Panc1 (cell line): ENCODE measurements around the gene CADPS2. TPM values are rescaled to one million over a fixed set of nuclear protein-coding genes. Genes with fewer than 3 reads are reported as not detected.

Source experiments
- ATAC-seq: fragments of 200-7000 bp; cut with Tn5 transposase; 2 replicates; pipeline ENCODE4 v1.9.1; 2020; ENCODE audit warnings: mild to moderate bottlenecking, moderate library complexity
- BruUV-seq: library from RNA; stranded (reverse); fragments of 400-500 nt; replicated peaks from 2 replicates; lab custom pipeline; 2021; lab: Mats Ljungman, UMichigan
- CTCF ChIA-PET: fragments of 300-600 bp; sonication (Branson Sonifier 250); formaldehyde crosslinking; loops from one replicate; lab custom pipeline; 2022; ENCODE audit warnings: antibody characterized with exemption; lab: Charles Lee
- POLR2A ChIA-PET: fragments of 300-600 bp; sonication (Branson Sonifier 250); formaldehyde crosslinking; loops from one replicate; lab custom pipeline; 2022; ENCODE audit warnings: antibody characterized with exemption; lab: Charles Lee
- DNase-seq: peaks from one replicate; pipeline ENCODE4 v3.0.0-alpha.2; 2010; ENCODE audit warnings: low read depth, low spot score
- H3K27ac ChIP-seq: 2 replicates; pipeline ENCODE4 v1.5.1; 2011; ENCODE audit warnings: mild to moderate bottlenecking, low read length, inconsistent platforms
- H3K27me3 ChIP-seq: fragments of 200-500 bp; sonication (Bioruptor generic); 2 replicates; pipeline ENCODE4 v1.6.0; 2014; ENCODE audit warnings: low read length, inconsistent platforms; ENCODE audit not compliant: control insufficient read depth, insufficient read depth
- H3K36me3 ChIP-seq: fragments of 200-500 bp; sonication (Bioruptor generic); 2 replicates; pipeline ENCODE4 v1.5.1; 2014; ENCODE audit warnings: inconsistent platforms, mild to moderate bottlenecking, low read length, moderate library complexity; ENCODE audit not compliant: control insufficient read depth, insufficient read depth
- H3K4me1 ChIP-seq: 2 replicates; pipeline ENCODE4 v1.5.1; 2011; ENCODE audit warnings: inconsistent platforms, mild to moderate bottlenecking, low read length, moderate library complexity; ENCODE audit not compliant: control insufficient read depth, insufficient read depth
- H3K4me3 ChIP-seq, 2 experiments: 2 replicates each; pipeline ENCODE4 v1.5.1; 2011 to 2012; ENCODE audit warnings: low read depth in 2 of 2, low read length in 2 of 2, mild to moderate bottlenecking in 2 of 2, inconsistent platforms in 1 of 2, moderate library complexity in 1 of 2
- H3K9me3 ChIP-seq: fragments of 200-500 bp; sonication (Bioruptor generic); 2 replicates; pipeline ENCODE4 v1.5.1; 2014; ENCODE audit warnings: low read depth, mild to moderate bottlenecking, inconsistent platforms, low read length, moderate library complexity; ENCODE audit not compliant: control insufficient read depth, insufficient read depth
- CTCF ChIP-seq: fragments of 450-650 bp; IDR thresholded peaks from 2 replicates; pipeline ENCODE4 v1.5.1; 2017; ENCODE audit warnings: mild to moderate bottlenecking
- POLR2AphosphoS5 ChIP-seq: IDR thresholded peaks from 2 replicates; pipeline ENCODE4 v1.6.1; 2012; ENCODE audit warnings: mild to moderate bottlenecking, low read depth, low read length, moderate library complexity
- SIN3A ChIP-seq: IDR thresholded peaks from 2 replicates; pipeline ENCODE4 v1.6.1; 2012; ENCODE audit warnings: low read depth, mild to moderate bottlenecking, low read length, moderate library complexity, borderline replicate concordance; ENCODE audit not compliant: insufficient read depth
- TCF7L2 ChIP-seq: IDR thresholded peaks from 2 replicates; pipeline ENCODE4 v1.6.1; 2011; ENCODE audit warnings: mild to moderate bottlenecking, low read depth, low read length, inconsistent platforms
- in situ Hi-C: cut with HindIII; loops from 2 replicates; pipeline ENCODE4 v1.10.0; 2016; ENCODE audit warnings: low sequenced_read_pairs, low pct_unique_long_range_greater_than_20kb
- intact Hi-C: fragments of 100-400 bp; cut with micrococcal nuclease; formaldehyde crosslinking; loops from one replicate; pipeline ENCODE4 v1.10.0; 2022; ENCODE audit not compliant: unreplicated experiment
- total RNA-seq: library from RNA; stranded (reverse); gene quantifications from one replicate; pipeline ENCODE4 v1.2.1, GENCODE V29; 2021; ENCODE audit not compliant: unreplicated experiment
- TF ChIP-seq, protein P1 (sequence below), 2 experiments: IDR thresholded peaks; 2 replicates each; pipeline ENCODE4 v1.6.1; 2011 to 2012; ENCODE audit warnings: low read depth in 2 of 2, control low read depth in 1 of 2, low read length in 1 of 2, mild to moderate bottlenecking in 1 of 2, moderate library complexity in 1 of 2; ENCODE audit not compliant: insufficient read depth in 1 of 2

Gene CADPS2
- total RNA-seq, 1 experiment from 2014 or later: 1.6 TPM

- ChIA-PET POLR2A (no interaction called here), CTCF (no interaction called here)
- TF ChIP-seq, protein P1, sequence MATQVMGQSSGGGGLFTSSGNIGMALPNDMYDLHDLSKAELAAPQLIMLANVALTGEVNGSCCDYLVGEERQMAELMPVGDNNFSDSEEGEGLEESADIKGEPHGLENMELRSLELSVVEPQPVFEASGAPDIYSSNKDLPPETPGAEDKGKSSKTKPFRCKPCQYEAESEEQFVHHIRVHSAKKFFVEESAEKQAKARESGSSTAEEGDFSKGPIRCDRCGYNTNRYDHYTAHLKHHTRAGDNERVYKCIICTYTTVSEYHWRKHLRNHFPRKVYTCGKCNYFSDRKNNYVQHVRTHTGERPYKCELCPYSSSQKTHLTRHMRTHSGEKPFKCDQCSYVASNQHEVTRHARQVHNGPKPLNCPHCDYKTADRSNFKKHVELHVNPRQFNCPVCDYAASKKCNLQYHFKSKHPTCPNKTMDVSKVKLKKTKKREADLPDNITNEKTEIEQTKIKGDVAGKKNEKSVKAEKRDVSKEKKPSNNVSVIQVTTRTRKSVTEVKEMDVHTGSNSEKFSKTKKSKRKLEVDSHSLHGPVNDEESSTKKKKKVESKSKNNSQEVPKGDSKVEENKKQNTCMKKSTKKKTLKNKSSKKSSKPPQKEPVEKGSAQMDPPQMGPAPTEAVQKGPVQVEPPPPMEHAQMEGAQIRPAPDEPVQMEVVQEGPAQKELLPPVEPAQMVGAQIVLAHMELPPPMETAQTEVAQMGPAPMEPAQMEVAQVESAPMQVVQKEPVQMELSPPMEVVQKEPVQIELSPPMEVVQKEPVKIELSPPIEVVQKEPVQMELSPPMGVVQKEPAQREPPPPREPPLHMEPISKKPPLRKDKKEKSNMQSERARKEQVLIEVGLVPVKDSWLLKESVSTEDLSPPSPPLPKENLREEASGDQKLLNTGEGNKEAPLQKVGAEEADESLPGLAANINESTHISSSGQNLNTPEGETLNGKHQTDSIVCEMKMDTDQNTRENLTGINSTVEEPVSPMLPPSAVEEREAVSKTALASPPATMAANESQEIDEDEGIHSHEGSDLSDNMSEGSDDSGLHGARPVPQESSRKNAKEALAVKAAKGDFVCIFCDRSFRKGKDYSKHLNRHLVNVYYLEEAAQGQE (IDR thresholded peaks at IDR 0.05; ENCODE audit: insufficient read depth in 1 of 2, low read depth in 2 of 2, low read length in 1 of 2): no peak
- TF ChIP-seq CTCF: no peak
- no peak for TF ChIP-seq TCF7L2
- TF ChIP-seq SIN3A: no peak
- no peak for TF ChIP-seq POLR2AphosphoS5
- no peak overlapping the region for H3K4me3 ChIP-seq
- no peak for ATAC-seq
- intact Hi-C loops: no loop called here
- no peaks in the 10 kb centered on the region for H3K36me3 ChIP-seq
- no peak for DNase-seq
- H3K27ac ChIP-seq: no peak overlapping the region
- in situ Hi-C loops: no loop called here
- BruUV-seq: no TSS peak
- no peaks in the 10 kb centered on the region for H3K9me3 ChIP-seq
- H3K4me1 ChIP-seq: no peaks in the 10 kb centered on the region
- H3K27me3 ChIP-seq: no peaks in the 10 kb centered on the region
Observed at GRCh38 chr7:122850528-122850927, 35.7 kb downstream of the CADPS2 start.

- ChIA-PET POLR2A (no interaction called here), CTCF (no interaction called here)
- intact Hi-C loops (no loop called here), in situ Hi-C loops (no loop called here)
- Histone ChIP-seq H3K27me3 (no peaks in the 10 kb centered on the region), H3K27ac (no peak overlapping the region), H3K9me3 (no peaks in the 10 kb centered on the region), H3K4me3 (no peak overlapping the region), H3K4me1 (no peaks in the 10 kb centered on the region), H3K36me3 (no peaks in the 10 kb centered on the region)
- DNase-seq (no peak), ATAC-seq (no peak)
- TF ChIP-seq SIN3A: no peak
- no peak for TF ChIP-seq POLR2AphosphoS5
- TF ChIP-seq, protein P1 (IDR thresholded peaks at IDR 0.05; ENCODE audit: insufficient read depth in 1 of 2, low read depth in 2 of 2, low read length in 1 of 2): no peak
- TF ChIP-seq CTCF: no peak
- TF ChIP-seq TCF7L2: no peak
- no TSS peak for BruUV-seq
Observed at GRCh38 chr7:122849957-122850328, 36.3 kb downstream of the CADPS2 start.
